ENCODE results near the gene ZNF423. TPM values are rescaled to one million over a fixed set of nuclear protein-coding genes. Genes with fewer than 3 reads are reported as not detected.
"Not testable (repeated sequence)": the region's sequence is repeated elsewhere in the genome, so short reads cannot be mapped to it uniquely, and the experiment has no call there.

Gene ZNF423
- total and polyA plus RNA-seq, 12 donors: 1.7 to 10.6 (median 5.5) TPM

DNA sequence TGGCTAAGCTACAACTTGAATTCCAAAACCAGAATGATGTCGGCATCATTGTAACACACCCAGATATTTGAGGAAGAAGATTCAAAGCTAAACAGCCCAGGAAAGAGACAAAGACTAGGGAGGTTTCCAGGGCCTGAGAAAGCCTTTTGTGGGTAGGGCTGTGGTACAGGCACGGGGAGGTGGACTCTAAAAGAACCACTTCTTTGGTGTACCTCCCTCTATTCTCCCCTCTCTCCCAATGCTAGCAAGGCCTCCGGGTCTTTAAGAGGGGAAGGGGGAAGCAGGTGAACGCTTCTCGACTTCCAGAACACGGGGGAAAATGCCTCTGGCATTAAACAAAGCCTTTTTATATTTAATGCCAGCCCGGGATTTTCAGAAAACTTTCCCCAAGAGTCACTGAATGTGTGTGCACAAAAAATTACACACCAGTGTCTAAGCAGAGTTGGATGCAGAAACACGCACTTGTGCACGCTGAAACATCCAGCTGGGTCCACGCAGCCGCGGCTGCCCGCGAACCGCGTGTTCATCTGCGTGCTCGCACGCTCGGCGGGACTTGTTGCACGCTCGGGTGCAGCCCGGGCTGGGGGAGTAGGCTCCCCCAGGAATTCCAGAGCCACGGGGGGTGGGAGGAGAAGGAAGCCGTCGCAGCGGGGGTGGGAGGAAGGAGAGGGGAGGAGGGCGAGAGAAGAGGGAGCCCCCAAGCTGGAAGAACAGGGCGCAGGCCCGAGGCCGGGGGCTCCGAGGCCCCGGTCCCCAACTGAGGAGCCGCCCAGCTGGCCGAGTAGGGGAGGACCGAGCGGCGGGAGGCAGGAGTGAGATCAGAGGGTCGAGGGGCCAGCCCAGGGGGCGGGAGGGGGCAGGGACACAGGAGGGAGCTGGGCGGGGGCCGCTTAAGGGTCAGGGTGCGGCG, 20.1 kb upstream of the ZNF423 start:
- no peaks in the 10 kb centered on the region for H3K27me3 ChIP-seq
- TF ChIP-seq, protein P1, sequence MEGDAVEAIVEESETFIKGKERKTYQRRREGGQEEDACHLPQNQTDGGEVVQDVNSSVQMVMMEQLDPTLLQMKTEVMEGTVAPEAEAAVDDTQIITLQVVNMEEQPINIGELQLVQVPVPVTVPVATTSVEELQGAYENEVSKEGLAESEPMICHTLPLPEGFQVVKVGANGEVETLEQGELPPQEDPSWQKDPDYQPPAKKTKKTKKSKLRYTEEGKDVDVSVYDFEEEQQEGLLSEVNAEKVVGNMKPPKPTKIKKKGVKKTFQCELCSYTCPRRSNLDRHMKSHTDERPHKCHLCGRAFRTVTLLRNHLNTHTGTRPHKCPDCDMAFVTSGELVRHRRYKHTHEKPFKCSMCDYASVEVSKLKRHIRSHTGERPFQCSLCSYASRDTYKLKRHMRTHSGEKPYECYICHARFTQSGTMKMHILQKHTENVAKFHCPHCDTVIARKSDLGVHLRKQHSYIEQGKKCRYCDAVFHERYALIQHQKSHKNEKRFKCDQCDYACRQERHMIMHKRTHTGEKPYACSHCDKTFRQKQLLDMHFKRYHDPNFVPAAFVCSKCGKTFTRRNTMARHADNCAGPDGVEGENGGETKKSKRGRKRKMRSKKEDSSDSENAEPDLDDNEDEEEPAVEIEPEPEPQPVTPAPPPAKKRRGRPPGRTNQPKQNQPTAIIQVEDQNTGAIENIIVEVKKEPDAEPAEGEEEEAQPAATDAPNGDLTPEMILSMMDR (IDR thresholded peaks at IDR 0.05): no peak
- TF ChIP-seq POLR2A (IDR thresholded peaks at IDR 0.05): no peak
- no peaks in the 10 kb centered on the region for H3K9me3 ChIP-seq (replicated peaks in 1 of 3)
- H3K36me3 ChIP-seq (replicated peaks in 1 of 2): no peaks in the 10 kb centered on the region
- peak overlapping the region in 1 of 4 donors; percentile 40 for H3K4me3 ChIP-seq
- intact Hi-C loops (cut with DNase I): loop anchor here in 1 of 2 donors (5.0 kb wide), 1 partner anchor 384 kb away; no protein-coding TSS in a partner anchor
- H3K4me1 ChIP-seq (replicated peaks in 1 of 2): no peaks in the 10 kb centered on the region
- DNase-seq: peak in 1 of 7 donors; percentile 19
- 38 to 55% (median 39%) methylated on average over 25 to 45 of the region's 45 CpGs for WGBS, 4 donors
- H3K27ac ChIP-seq: no peak overlapping the region

DNA sequence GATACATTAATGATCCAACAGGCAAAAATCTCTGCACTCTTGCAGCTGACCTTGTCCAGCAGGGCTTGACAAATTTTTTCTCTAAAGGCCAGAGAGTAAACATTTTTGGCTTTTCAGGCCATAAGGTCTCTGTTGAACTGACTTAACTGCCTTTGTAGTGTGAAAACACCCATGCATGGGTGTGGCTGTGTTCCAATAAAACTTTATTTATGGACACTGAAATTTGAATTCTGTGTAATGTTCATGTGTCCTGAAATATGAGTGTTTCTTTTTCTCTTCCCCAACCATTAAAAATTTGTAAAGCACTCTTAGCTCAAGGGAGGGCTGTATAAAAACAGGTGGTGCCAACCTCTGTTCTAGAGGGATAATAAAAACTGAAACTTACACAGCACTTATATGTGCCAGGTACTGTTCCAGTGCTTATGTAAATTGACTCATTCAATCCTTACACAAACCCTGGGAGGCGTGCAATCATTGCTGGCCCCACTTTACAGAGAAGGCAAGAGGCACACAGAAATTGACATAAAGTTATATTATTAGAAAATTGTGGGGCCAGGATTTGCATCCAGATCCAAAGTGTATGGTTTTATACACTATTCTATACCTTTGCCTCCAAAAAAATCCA, 18.8 kb upstream of the ZNF423 start:
- Histone ChIP-seq H3K27me3 (no peaks in the 10 kb centered on the region), H3K9me3 (replicated peaks in 1 of 3) (no peaks in the 10 kb centered on the region), H3K4me1 (replicated peaks in 1 of 2) (no peaks in the 10 kb centered on the region), H3K4me3 (no peak overlapping the region), H3K36me3 (replicated peaks in 1 of 2) (no peaks in the 10 kb centered on the region), H3K27ac (no peak overlapping the region)
- intact Hi-C loops (cut with DNase I): loop anchor here in 1 of 2 donors (5.0 kb wide), 1 partner anchor 382 kb away; no protein-coding TSS in a partner anchor
- no peak for TF ChIP-seq POLR2A (IDR thresholded peaks at IDR 0.05)
- TF ChIP-seq, protein P1 (IDR thresholded peaks at IDR 0.05): no peak
- no peak for DNase-seq
- WGBS, 4 donors: 95 to 97% (median 96%) methylated on average over 1 of the region's 1 CpG

- DNase-seq; H3K4me1 ChIP-seq (replicated peaks in 1 of 2); H3K27me3 ChIP-seq; H3K4me3 ChIP-seq; intact Hi-C loops (cut with DNase I); H3K9me3 ChIP-seq (replicated peaks in 1 of 3); H3K27ac ChIP-seq; H3K36me3 ChIP-seq (replicated peaks in 1 of 2): not testable (repeated sequence)
- WGBS, 4 donors: 96 to 100% (median 98%) methylated on average over 5 of the region's 5 CpGs
These were observed 15.9 kb upstream of the ZNF423 start for GRCh38 chr16:49871824-49872223.

DNA sequence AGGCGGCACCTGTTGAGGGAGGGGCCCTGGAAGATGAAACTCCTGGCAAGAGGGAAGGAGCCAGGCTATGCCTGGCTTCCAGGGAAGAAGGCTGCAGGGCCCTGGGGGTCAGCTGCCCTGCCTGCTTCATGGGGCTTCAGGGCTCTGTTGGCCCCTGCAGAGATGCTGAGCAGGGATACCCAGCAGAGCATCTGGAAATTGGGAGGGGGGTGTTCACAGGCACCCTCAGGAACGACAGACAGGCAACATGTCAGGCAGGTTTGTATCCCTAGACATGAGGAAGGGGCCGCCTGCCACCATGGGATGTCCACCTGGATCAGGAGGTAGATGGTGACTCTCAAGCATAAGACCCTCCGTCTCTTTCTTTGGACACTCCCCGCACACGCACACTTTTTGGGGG, 13.8 kb upstream of the ZNF423 start:
- 89 to 95% (median 91%) methylated on average over 5 to 6 of the region's 6 CpGs for WGBS, 4 donors
- intact Hi-C loops (cut with DNase I): no loop called here

More for the DNA sequence above, 13.8 kb upstream of the ZNF423 start:
- TF ChIP-seq, protein P1 (IDR thresholded peaks at IDR 0.05): no peak
- no peak for TF ChIP-seq POLR2A (IDR thresholded peaks at IDR 0.05)
- Histone ChIP-seq H3K4me3 (no peak overlapping the region), H3K27me3 (no peaks in the 10 kb centered on the region), H3K27ac (no peak overlapping the region), H3K4me1 (replicated peaks in 1 of 2) (no peaks in the 10 kb centered on the region), H3K36me3 (replicated peaks in 1 of 2) (no peaks in the 10 kb centered on the region), H3K9me3 (replicated peaks in 1 of 3) (no peaks in the 10 kb centered on the region)
- no peak for DNase-seq
